ENCODE results near the gene BTBD2.

DNA sequence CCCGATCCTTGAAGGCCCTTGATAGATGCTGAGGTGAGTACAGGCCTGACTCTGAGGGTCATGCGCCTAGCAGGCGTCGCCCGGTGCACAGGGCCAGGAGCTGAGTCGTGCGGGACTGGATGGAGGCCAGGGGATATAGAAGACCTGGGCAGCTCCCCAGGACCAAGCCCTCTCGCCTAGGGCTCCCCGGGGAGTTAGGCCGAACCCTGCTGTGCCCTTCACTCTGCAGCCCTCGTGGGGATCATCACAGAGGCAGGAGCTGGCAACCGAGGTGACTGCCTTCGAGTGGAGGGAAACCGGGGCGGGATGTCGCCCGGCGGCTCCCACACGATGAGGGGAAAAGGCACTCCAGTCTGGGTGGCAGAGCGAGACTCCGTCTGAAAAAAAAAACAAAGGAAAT, 62.9 kb downstream of the BTBD2 start:
- TF ChIP-seq, protein P1, sequence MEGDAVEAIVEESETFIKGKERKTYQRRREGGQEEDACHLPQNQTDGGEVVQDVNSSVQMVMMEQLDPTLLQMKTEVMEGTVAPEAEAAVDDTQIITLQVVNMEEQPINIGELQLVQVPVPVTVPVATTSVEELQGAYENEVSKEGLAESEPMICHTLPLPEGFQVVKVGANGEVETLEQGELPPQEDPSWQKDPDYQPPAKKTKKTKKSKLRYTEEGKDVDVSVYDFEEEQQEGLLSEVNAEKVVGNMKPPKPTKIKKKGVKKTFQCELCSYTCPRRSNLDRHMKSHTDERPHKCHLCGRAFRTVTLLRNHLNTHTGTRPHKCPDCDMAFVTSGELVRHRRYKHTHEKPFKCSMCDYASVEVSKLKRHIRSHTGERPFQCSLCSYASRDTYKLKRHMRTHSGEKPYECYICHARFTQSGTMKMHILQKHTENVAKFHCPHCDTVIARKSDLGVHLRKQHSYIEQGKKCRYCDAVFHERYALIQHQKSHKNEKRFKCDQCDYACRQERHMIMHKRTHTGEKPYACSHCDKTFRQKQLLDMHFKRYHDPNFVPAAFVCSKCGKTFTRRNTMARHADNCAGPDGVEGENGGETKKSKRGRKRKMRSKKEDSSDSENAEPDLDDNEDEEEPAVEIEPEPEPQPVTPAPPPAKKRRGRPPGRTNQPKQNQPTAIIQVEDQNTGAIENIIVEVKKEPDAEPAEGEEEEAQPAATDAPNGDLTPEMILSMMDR (IDR thresholded peaks at IDR 0.05): no peak
- TF ChIP-seq ZFX (IDR thresholded peaks at IDR 0.05; ENCODE audit: borderline replicate concordance): no peak

All from 22Rv1 (cell line).